ENCODE data around the gene GIT1. TPM values are rescaled to one million over a fixed set of nuclear protein-coding genes. Genes with fewer than 3 reads are reported as not detected.

GIT1 gene
- total RNA-seq, 2 experiments from 2014 or later: 44.3 to 60.2 TPM

GRCh38 chr17:29628644-29629043 is 39.2 kb upstream of the GIT1 start:
- ChIA-PET CTCF (ENCODE audit: unreplicated experiment) (no interaction called here), POLR2A (interaction anchor here (0.5 kb wide), 1 partner anchor 247 kb away, joined by 3 read pairs; no protein-coding TSS in a partner anchor)
- BruUV-seq (replicated peaks): no TSS peak
- H3K9me2 ChIP-seq (ENCODE audit: insufficient read depth, low read length): no peaks in the 10 kb centered on the region
- H3K79me2 ChIP-seq (ENCODE audit: insufficient read depth, low read depth, low read length): no peaks in the 10 kb centered on the region
- H3K27ac ChIP-seq (ENCODE audit: low read depth, low read length, poor library complexity, severe bottlenecking): no peak overlapping the region
- no peaks in the 10 kb centered on the region for H3K4me1 ChIP-seq (ENCODE audit: insufficient read depth, low read length, poor library complexity, severe bottlenecking)
- no peak for DNase-seq (ENCODE audit: low spot score)
- H3K9me3 ChIP-seq (ENCODE audit: low read length): no peaks in the 10 kb centered on the region
- intact Hi-C loops (cut with micrococcal nuclease; ENCODE audit: unreplicated experiment): no loop called here
- no peak overlapping the region for H2AFZ ChIP-seq (ENCODE audit: low read length)
- H4K20me1 ChIP-seq (ENCODE audit: insufficient read depth, low read length): 0 out of 2 replicates have a peak, but pooled peaks cover 5% of the 10 kb centered on the region
- H3K4me3 ChIP-seq (ENCODE audit: low read depth, low read length, poor library complexity, severe bottlenecking): no peak overlapping the region
- peaks cover 39% of the 10 kb centered on the region for H3K36me3 ChIP-seq (ENCODE audit: insufficient read depth, low read length)
- TF ChIP-seq CTCF (conservative IDR thresholded peaks at IDR 0.05; ENCODE audit: low read length): no peak
- no peak for TF ChIP-seq EZH2phosphoT487 (IDR thresholded peaks at IDR 0.05; ENCODE audit: borderline replicate concordance, low read depth, low read length)
- H3K4me2 ChIP-seq (ENCODE audit: low read length): no peak overlapping the region

GRCh38 chr17:29627951-29628350 is 38.5 kb upstream of the GIT1 start:
- no peak overlapping the region for H3K27ac ChIP-seq (ENCODE audit: low read depth, low read length, poor library complexity, severe bottlenecking)
- no peak for TF ChIP-seq EZH2phosphoT487 (IDR thresholded peaks at IDR 0.05; ENCODE audit: borderline replicate concordance, low read depth, low read length)
- no peak for TF ChIP-seq CTCF (conservative IDR thresholded peaks at IDR 0.05; ENCODE audit: low read length)
- ChIA-PET CTCF (ENCODE audit: unreplicated experiment) (no interaction called here), POLR2A (no interaction called here)
- no peak overlapping the region for H3K4me2 ChIP-seq (ENCODE audit: low read length)
- H3K4me3 ChIP-seq (ENCODE audit: low read depth, low read length, poor library complexity, severe bottlenecking): no peak overlapping the region
- DNase-seq (ENCODE audit: low spot score): no peak
- no peaks in the 10 kb centered on the region for H3K79me2 ChIP-seq (ENCODE audit: insufficient read depth, low read depth, low read length)
- peaks cover 3% of the 10 kb centered on the region for H3K4me1 ChIP-seq (ENCODE audit: insufficient read depth, low read length, poor library complexity, severe bottlenecking)
- H3K9me2 ChIP-seq (ENCODE audit: insufficient read depth, low read length): no peaks in the 10 kb centered on the region
- BruUV-seq (replicated peaks): no TSS peak
- H2AFZ ChIP-seq (ENCODE audit: low read length): no peak overlapping the region
- intact Hi-C loops (cut with micrococcal nuclease; ENCODE audit: unreplicated experiment): no loop called here
- no peaks in the 10 kb centered on the region for H3K9me3 ChIP-seq (ENCODE audit: low read length)
- H4K20me1 ChIP-seq (ENCODE audit: insufficient read depth, low read length): 0 out of 2 replicates have a peak, but pooled peaks cover 5% of the 10 kb centered on the region
- H3K36me3 ChIP-seq (ENCODE audit: insufficient read depth, low read length): peaks cover 33% of the 10 kb centered on the region

- H3K36me3 ChIP-seq (ENCODE audit: insufficient read depth, low read length): peaks cover 8% of the 10 kb centered on the region; the same call in 1 of the 2 replicates
- no peak overlapping the region for H3K27ac ChIP-seq (ENCODE audit: low read depth, low read length, poor library complexity, severe bottlenecking)
- no peaks in the 10 kb centered on the region for H3K9me2 ChIP-seq (ENCODE audit: insufficient read depth, low read length)
- ChIA-PET POLR2A (interaction anchor here (0.6 kb wide), 3 partner anchors 8 to 306 kb away, joined by 3 to 5 read pairs (median 4); no protein-coding TSS in a partner anchor), CTCF (ENCODE audit: unreplicated experiment) (interaction anchor here (1.5 kb wide), 1 partner anchor 306 kb away, joined by 6 read pairs; no protein-coding TSS in a partner anchor)
- no peak for DNase-seq (ENCODE audit: low spot score)
- no peak overlapping the region for H2AFZ ChIP-seq (ENCODE audit: low read length)
- no peaks in the 10 kb centered on the region for H3K9me3 ChIP-seq (ENCODE audit: low read length)
- intact Hi-C loops (cut with micrococcal nuclease; ENCODE audit: unreplicated experiment): no loop called here
- H3K4me2 ChIP-seq (ENCODE audit: low read length): no peak overlapping the region
- no peaks in the 10 kb centered on the region for H3K79me2 ChIP-seq (ENCODE audit: insufficient read depth, low read depth, low read length)
- H3K4me1 ChIP-seq (ENCODE audit: insufficient read depth, low read length, poor library complexity, severe bottlenecking): peaks cover 8% of the 10 kb centered on the region
- no peaks in the 10 kb centered on the region for H4K20me1 ChIP-seq (ENCODE audit: insufficient read depth, low read length)
- H3K4me3 ChIP-seq (ENCODE audit: low read depth, low read length, poor library complexity, severe bottlenecking): no peak overlapping the region
- TF ChIP-seq CTCF (conservative IDR thresholded peaks at IDR 0.05; ENCODE audit: low read length): no peak
- TF ChIP-seq EZH2phosphoT487 (IDR thresholded peaks at IDR 0.05; ENCODE audit: borderline replicate concordance, low read depth, low read length): no peak
- BruUV-seq (replicated peaks): no TSS peak
Measured at GRCh38 chr17:29625037-29625750, 35.7 kb upstream of the GIT1 start.
